H1 (cell line): ENCODE results near the gene PPARA.

Experiments used
- CTCF ChIP-seq, 3 experiments: IDR thresholded peaks; 1 replicate in 2 of 3; 2 replicates in 1 of 3; pipeline versions ENCODE4 v1.5.1 to v1.6.1; 2011; ENCODE audit warnings: low read length in 3 of 3, mild to moderate bottlenecking in 3 of 3, inconsistent platforms in 2 of 3, low read depth in 1 of 3, moderate library complexity in 1 of 3; ENCODE audit not compliant: insufficient read depth in 1 of 3; ENCODE audit errors: control extremely low read depth in 1 of 3
- EP300 ChIP-seq, 2 experiments: IDR thresholded peaks; 1 replicate in 1 of 2; 2 replicates in 1 of 2; pipeline ENCODE4 v1.6.1; 2011 to 2012; ENCODE audit warnings: low read depth in 2 of 2, low read length in 2 of 2, mild to moderate bottlenecking in 2 of 2, borderline replicate concordance in 1 of 2, inconsistent platforms in 1 of 2, moderate library complexity in 1 of 2
- KDM1A ChIP-seq: fragments of 200-600, 300-600 bp; sonication (generic); IDR thresholded peaks from 2 replicates; pipeline ENCODE4 v1.7.1; 2016; ENCODE audit warnings: mild to moderate bottlenecking, low read length, borderline replicate concordance
- POLR2A ChIP-seq, 2 experiments: IDR thresholded peaks; 1 replicate in 1 of 2; 2 replicates in 1 of 2; pipeline ENCODE4 v1.6.1; 2011; ENCODE audit warnings: low read depth in 2 of 2, low read length in 2 of 2, mild to moderate bottlenecking in 2 of 2; ENCODE audit errors: control extremely low read depth in 1 of 2
- POLR2AphosphoS5 ChIP-seq: IDR thresholded peaks from 2 replicates; pipeline ENCODE4 v1.6.1; 2011; ENCODE audit warnings: low read depth, low read length
- RAD21 ChIP-seq, 2 experiments: IDR thresholded peaks in 1 of 2; conservative IDR thresholded peaks in 1 of 2; 2 replicates each; pipeline ENCODE4 v1.6.1; 2011; ENCODE audit warnings: low read depth in 2 of 2, low read length in 2 of 2, improper control_type of control experiment in 1 of 2, inconsistent platforms in 1 of 2, mild to moderate bottlenecking in 1 of 2, moderate library complexity in 1 of 2
- RBBP5 ChIP-seq: IDR thresholded peaks from 2 replicates; pipeline ENCODE4 v1.7.1; 2012; ENCODE audit warnings: low read depth, mild to moderate bottlenecking, inconsistent platforms, low read length, moderate library complexity, borderline replicate concordance

DNA sequence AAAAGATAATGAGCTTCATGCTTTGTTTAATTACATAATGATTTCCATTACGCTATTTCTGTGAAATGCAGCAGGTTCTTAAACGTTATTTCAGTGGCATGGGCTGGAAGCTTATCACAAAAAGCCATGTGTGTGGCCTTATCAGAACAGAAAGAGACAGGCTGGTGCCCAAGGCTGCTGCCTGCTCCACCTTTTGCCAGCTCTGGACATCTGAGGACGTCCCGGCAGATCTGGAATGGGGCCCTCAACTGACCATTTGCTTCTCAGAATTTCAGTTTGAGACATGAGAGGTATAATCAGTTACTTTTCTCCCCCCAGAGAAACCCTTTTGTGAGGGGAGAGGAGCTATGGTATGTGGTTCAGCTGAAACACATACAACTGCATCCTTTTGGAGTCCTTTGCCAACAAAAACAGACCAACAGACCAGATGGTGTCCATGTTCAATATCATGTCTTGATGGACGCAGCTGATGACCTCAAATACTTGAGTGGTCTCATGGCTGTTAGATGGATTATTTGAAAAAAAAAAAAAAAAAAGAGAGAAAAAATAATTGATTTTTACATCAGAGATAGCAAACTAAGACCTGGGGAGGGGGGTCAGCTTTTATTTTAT lies 91.2 kb downstream of the PPARA start:
- TF ChIP-seq RAD21 (IDR thresholded peaks at IDR 0.05 in 1 of 2, conservative IDR thresholded peaks at IDR 0.05 in 1 of 2; ENCODE audit: low read depth in 2 of 2, low read length in 2 of 2) (no peak), POLR2AphosphoS5 (no peak), RBBP5 (no peak), CTCF (IDR thresholded peaks at IDR 0.05; ENCODE audit: control extremely low read depth in 1 of 3, insufficient read depth in 1 of 3, low read depth in 1 of 3, low read length in 3 of 3) (no peak), POLR2A (IDR thresholded peaks at IDR 0.05; ENCODE audit: control extremely low read depth in 1 of 2, low read depth in 2 of 2, low read length in 2 of 2) (no peak), KDM1A (no peak), EP300 (IDR thresholded peaks at IDR 0.05; ENCODE audit: borderline replicate concordance in 1 of 2, low read depth in 2 of 2, low read length in 2 of 2) (no peak)
